ENCODE measurements around the gene GRSF1.
"Not testable (repeated sequence)": the region's sequence is repeated elsewhere in the genome, so short reads cannot be mapped to it uniquely, and the experiment has no call there.

The GRSF1 gene, protein sequence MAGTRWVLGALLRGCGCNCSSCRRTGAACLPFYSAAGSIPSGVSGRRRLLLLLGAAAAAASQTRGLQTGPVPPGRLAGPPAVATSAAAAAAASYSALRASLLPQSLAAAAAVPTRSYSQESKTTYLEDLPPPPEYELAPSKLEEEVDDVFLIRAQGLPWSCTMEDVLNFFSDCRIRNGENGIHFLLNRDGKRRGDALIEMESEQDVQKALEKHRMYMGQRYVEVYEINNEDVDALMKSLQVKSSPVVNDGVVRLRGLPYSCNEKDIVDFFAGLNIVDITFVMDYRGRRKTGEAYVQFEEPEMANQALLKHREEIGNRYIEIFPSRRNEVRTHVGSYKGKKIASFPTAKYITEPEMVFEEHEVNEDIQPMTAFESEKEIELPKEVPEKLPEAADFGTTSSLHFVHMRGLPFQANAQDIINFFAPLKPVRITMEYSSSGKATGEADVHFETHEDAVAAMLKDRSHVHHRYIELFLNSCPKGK

DNA sequence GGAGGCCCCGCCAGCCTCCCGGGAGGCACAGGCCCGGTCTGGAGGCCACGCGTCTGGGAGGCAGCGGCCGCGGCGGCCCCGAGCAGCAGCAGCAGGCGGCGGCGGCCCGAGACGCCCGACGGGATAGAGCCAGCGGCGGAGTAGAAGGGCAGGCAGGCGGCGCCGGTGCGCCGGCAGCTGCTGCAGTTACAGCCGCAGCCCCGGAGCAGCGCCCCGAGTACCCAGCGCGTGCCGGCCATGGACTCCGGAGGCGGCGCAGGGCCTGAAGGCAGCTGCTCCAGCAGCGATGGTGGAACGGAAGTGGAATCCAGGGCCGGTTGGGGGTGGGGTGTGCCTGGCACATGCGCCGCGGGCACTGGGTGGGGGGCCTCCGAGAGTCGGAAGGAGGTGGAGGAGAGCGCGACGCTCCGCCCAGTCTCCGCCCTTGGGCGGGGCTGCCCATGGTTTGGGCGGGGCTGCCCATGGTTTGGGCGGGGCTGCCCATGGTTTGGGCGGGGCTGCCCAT is at the start of gene GRSF1:
Gene GRSF1, minus strand, starts transcription at position 302 of the 505 bp plus-strand sequence. Its CDS starts 63 bp downstream, at position 239.
- no peak for DNase-seq

- no peak for DNase-seq
Measured at GRCh38 chr4:70885174-70885573, 45.5 kb upstream of the GRSF1 start.

DNA sequence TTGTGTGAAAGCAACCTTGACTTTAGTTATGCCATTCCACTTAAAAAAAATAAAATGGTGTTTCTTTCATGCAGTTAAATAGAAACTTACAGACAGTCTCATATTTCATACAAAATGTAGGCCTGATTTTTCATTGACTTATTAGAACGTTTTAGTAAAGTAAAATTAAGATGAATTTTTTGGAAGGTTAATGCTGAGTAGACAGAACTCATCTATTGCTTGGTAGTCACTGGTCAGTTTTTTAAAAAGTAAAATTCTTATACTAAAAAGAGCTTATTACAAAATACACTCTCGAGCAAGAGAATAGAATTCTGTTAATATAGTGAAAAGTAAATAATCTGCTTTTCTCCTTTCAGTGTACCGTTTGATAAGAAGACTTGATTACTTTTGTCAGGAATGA is 41.0 kb upstream of the GRSF1 start:
- DNase-seq = no peak

DNA sequence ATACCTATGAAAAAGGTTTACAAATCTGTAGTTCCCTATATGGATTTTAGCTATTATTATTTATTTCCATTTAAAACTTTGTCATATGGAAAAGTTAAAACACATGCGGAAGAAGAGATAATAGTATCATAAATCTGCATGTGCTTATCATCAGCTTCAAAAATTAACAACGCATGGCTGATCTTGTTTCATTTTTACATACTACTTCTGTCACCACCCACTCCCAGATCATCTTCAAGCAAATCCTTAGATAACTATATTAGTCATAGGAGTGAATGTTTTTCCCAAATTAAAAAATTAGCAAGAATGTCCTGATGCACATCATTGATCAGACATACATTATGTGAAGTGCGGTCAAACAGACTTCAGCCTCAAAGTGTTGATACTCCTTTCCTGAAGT is 37.9 kb upstream of the GRSF1 start:
- DNase-seq = no peak

DNA sequence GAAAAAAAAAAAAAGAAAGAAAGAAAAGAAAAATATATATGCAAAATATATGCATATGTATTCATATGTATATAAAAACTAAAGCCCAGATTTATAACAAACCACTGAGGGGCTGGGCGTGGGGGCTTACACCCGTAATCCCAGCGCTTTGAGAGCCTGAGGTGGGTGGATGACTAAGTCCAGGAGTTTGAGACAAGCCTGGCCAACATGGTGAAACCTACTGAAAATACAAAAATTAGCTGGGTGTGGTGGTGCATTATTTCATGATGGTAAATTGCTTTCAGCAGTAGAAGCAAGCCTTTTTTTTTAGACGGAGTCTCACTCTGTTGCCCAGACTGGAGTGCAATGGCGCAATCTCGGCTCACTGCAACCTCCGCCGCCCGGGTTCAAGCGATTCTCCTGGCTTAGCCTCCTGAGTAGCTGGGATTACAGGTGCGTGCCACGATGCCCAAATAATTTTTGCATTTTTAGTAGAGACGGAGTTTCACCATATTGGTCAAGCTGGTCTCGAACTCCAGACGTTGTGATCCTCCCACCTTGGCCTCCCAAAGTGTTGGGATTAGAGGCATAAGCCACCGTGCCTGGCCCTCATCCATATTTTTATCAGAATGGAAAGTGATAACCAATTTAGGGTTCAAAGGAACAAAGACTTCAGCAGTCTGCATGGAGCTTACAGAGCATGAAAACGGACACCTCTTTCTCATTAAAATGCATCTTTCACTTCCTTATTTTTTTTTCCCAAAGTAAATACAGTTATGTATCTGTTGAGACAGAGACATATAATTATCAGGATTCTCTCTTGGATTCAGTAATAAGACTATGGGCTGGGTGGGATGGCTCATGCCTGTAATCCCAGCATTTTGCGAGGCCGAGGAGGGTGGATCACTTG is 34.8 kb upstream of the GRSF1 start:
- DNase-seq = no peak

DNA sequence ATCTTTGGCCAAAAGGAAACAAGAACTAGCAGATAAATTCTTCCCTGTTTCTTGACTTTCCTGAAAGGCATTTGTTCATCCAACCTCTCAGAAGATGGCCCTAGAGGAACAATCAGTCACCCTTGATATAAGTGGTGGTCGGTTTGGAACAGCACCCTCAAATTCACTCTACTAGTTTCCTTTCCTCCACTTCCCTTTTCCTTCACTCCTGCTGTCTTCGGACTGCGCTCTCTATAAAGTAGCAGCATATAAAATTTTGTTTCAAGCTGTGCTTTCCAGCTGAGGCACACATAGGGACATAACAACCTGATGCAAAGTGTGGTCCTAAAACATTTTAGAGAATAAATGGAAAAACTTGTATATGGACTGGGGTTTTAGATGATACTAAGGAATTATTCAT is 33.5 kb upstream of the GRSF1 start:
- DNase-seq = no peak

GRCh38 chr4:70868778-70869177 is 29.1 kb upstream of the GRSF1 start:
- no peak for DNase-seq

DNA sequence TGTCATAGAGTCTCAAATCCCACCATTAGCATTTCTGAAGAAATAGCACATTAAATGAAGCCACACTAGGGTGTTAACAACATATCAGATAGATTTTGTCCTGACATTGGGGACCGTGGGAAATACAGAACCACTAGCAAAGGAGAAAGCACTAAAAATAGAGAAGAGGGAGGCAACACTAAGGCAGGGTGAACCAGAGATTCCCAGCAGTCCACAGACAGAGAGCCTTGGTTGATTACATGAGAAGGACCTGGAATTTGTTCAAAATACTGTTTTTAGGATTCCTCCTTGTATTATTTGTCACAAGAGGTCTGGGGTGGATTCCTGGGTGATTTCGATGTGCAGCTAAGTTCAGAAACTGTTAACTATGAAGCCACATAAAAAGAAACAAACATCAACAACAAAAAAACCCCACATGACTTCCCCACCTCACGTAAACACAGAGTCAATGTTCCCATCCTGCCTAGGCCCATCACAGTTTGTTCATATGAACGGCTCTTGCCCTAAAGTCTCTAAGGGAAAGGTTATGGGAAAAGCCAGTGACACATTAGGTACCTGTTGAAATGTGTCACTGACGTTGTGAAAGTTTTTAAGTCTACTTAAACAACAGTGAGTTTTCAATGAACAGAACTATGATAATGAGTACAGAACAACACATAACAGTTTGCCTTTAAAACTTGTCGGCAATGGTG is 23.6 kb upstream of the GRSF1 start:
- no peak for DNase-seq

GRCh38 chr4:70859066-70859465 is 19.4 kb upstream of the GRSF1 start:
- no peak for DNase-seq

- DNase-seq = no peak
Measured at GRCh38 chr4:70858454-70858853, 18.8 kb upstream of the GRSF1 start.

GRCh38 chr4:70855464-70855863 is 15.8 kb upstream of the GRSF1 start:
- no peak for DNase-seq

DNA sequence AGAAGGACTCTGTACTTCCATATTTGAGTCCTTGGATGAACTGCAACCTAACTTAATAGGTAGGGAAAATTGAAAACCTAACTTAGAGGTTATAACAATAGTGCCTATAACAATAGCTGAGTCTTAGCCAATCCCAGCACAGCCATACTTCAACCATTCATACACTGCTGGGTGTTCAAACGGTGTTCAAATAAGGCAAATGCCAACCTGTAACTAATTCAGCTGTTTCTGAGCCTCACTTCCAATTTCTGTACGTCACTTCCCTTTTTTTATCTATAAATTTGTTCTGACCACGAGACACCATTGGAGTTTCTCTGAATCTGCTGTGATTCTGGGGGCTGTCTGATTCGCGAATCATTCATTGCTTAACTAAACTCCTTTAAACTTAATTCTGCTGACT is 9.6 kb upstream of the GRSF1 start:
- DNase-seq = no peak

- DNase-seq = no peak
Measured at GRCh38 chr4:70844180-70844579, 4.5 kb upstream of the GRSF1 start.

GRCh38 chr4:70842761-70843435 is 3.2 kb upstream of the GRSF1 start:
- DNase-seq = no peak

- DNase-seq = no peak
Measured at GRCh38 chr4:70841951-70842350, 2.3 kb upstream of the GRSF1 start.

GRCh38 chr4:70841211-70841610 is 1.5 kb upstream of the GRSF1 start:
- no peak for DNase-seq

- not testable (repeated sequence) for DNase-seq
Measured at GRCh38 chr4:70840631-70841030, 941 bp upstream of the GRSF1 start.

DNA sequence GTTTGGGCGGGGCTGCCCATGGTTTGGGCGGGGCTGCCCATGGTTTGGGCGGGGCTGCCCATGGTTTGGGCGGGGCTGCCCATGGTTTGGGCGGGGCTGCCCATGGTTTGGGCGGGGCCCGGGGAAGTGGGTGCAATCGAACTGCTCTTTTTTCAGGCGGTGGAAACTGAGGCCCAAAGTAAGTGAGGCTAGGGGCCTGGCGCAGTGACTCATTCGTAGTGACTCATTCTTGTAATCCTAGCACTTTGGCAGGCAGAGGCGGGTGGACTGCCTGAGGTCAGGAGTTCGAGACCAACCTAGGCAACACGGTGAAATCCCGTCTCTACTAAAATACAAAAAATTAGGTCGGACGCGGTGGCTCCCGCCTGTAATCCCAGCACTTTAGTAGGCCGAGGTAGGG is 447 bp upstream of the GRSF1 start:
- not testable (repeated sequence) for DNase-seq

DNA sequence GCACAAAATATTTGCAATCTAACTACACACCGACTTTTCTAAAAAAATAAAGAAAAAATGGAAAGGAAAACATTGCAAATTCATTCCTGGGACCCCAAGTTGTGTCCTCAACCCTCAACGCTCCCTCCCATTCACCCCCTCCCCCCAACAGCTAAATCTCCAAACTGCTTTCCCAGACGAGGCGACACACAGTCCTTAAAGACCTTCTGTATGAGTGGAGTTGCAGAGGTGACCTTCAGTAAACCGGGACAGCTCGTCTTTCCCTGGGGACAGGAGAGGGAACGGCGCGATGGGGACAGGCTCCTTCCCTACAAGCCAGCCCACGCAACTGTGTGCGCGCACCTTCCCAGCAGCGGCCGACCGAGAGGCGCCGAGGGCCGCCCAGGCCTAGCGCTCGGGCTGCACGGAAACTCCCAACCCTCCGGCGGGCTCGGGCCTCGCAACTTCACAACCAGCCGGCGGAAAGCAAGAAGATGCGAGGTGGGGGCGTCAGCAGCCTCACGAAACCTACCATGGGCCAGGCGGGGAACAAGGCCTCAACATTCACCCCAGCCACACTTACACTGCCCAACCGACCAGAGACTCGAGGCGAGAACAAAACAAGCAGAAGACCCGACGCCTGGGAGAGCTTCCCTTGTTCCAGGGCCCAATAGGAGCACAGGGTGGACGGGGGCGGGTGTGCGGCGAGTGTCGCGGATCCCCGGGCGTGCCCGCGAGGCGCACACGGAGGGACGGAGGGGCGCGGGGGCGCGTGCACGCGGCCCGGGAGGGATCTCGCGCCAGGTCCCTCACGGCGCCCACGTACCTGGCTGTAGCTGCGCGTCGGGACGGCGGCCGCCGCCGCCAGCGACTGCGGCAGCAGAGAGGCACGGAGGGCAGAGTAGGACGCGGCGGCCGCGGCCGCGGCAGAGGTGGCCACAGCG is 763 bp downstream of the GRSF1 start:
- DNase-seq = no peak

GRCh38 chr4:70838204-70838603 is 1.5 kb downstream of the GRSF1 start:
- no peak for DNase-seq

- no peak for DNase-seq
Measured at GRCh38 chr4:70836081-70836480, 3.6 kb downstream of the GRSF1 start.
